ENCODE data around the gene PPP4R3A. TPM values are rescaled to one million over a fixed set of nuclear protein-coding genes. Genes with fewer than 3 reads are reported as not detected.
A peak's percentile ranks its signal among the peaks of the same experiment; 100 is the strongest.
"Not testable (repeated sequence)": the region's sequence is repeated elsewhere in the genome, so short reads cannot be mapped to it uniquely, and the experiment has no call there.

The PPP4R3A gene
- total RNA-seq, 1 donor from 2014 or later, result 76.2 TPM

GRCh38 chr14:91501951-91502930 lies 7.9 kb downstream of the PPP4R3A start:
- no peak for DNase-seq (ENCODE audit: low spot score in 2 of 2)
- Histone ChIP-seq H3K27me3 (no peaks in the 10 kb centered on the region), H3K4me1 (peaks cover 4 to 39% of the 10 kb centered on the region in 2 donors), H3K4me3 (no peak overlapping the region), H3K36me3 (no peaks in the 10 kb centered on the region), H3K27ac (no peak overlapping the region), H3K9me3 (no peaks in the 10 kb centered on the region)
- no peak for TF ChIP-seq CTCF (IDR thresholded peaks at IDR 0.05)
- intact Hi-C loops (cut with DNase I), result no loop called here

GRCh38 chr14:91501348-91501747 lies 8.8 kb downstream of the PPP4R3A start:
- H3K27me3 ChIP-seq, result no peaks in the 10 kb centered on the region

GRCh38 chr14:91496790-91497189 lies 13.3 kb downstream of the PPP4R3A start:
- peak overlapping the region in 1 of 2 donors; percentile 22 for H3K27ac ChIP-seq
- peaks cover 0 to 48% of the 10 kb centered on the region in 2 donors for H3K4me1 ChIP-seq
- H3K9me3 ChIP-seq, result no peaks in the 10 kb centered on the region
- no peak overlapping the region for H3K4me3 ChIP-seq
- no peak for TF ChIP-seq CTCF (IDR thresholded peaks at IDR 0.05)
- DNase-seq (ENCODE audit: low spot score in 2 of 2), result no peak
- intact Hi-C loops (cut with DNase I), result no loop called here
- no peaks in the 10 kb centered on the region for H3K36me3 ChIP-seq
- no peaks in the 10 kb centered on the region for H3K27me3 ChIP-seq

More at GRCh38 chr14:91501348-91501747, 8.8 kb downstream of the PPP4R3A start:
- H3K9me3 ChIP-seq, result no peaks in the 10 kb centered on the region
- no peak for DNase-seq (ENCODE audit: low spot score in 2 of 2)
- H3K27ac ChIP-seq, result no peak overlapping the region
- no peak for TF ChIP-seq CTCF (IDR thresholded peaks at IDR 0.05)
- H3K4me3 ChIP-seq, result no peak overlapping the region
- H3K4me1 ChIP-seq, result peaks cover 4 to 40% of the 10 kb centered on the region in 2 donors
- intact Hi-C loops (cut with DNase I), result no loop called here
- no peaks in the 10 kb centered on the region for H3K36me3 ChIP-seq

GRCh38 chr14:91494392-91495065 lies 15.6 kb downstream of the PPP4R3A start:
- H3K4me3 ChIP-seq; H3K27me3 ChIP-seq; H3K36me3 ChIP-seq; DNase-seq (ENCODE audit: low spot score in 2 of 2); H3K27ac ChIP-seq; H3K9me3 ChIP-seq; intact Hi-C loops (cut with DNase I): not testable (repeated sequence)
- H3K4me1 ChIP-seq, result peaks cover 0 to 48% of the 10 kb centered on the region in 2 donors

GRCh38 chr14:91493169-91493568 lies 16.9 kb downstream of the PPP4R3A start:
- peaks cover 0 to 48% of the 10 kb centered on the region in 2 donors for H3K4me1 ChIP-seq
- H3K27ac ChIP-seq, result peak overlapping the region in 1 of 2 donors; percentile 4
- no peak for DNase-seq (ENCODE audit: low spot score in 2 of 2)
- no peak overlapping the region for H3K4me3 ChIP-seq
- no peak for TF ChIP-seq CTCF (IDR thresholded peaks at IDR 0.05)
- peaks cover 6 to 11% of the 10 kb centered on the region in 2 donors for H3K36me3 ChIP-seq
- no peaks in the 10 kb centered on the region for H3K9me3 ChIP-seq
- H3K27me3 ChIP-seq, result no peaks in the 10 kb centered on the region
- intact Hi-C loops (cut with DNase I), result no loop called here

GRCh38 chr14:91484744-91485143 lies 25.4 kb downstream of the PPP4R3A start:
- H3K4me1 ChIP-seq, result peaks cover 6 to 20% of the 10 kb centered on the region in 2 donors
- H3K27ac ChIP-seq, result no peak overlapping the region
- H3K9me3 ChIP-seq, result no peaks in the 10 kb centered on the region
- H3K4me3 ChIP-seq, result no peak overlapping the region
- TF ChIP-seq CTCF (IDR thresholded peaks at IDR 0.05), result no peak
- H3K36me3 ChIP-seq, result peaks cover 30 to 63% of the 10 kb centered on the region in 2 donors
- DNase-seq (ENCODE audit: low spot score in 2 of 2), result no peak
- H3K27me3 ChIP-seq, result no peaks in the 10 kb centered on the region
- intact Hi-C loops (cut with DNase I), result no loop called here
